Uterus (tissue), 4 donors: ENCODE data around the gene SLC6A1. TPM values are rescaled to one million over a fixed set of nuclear protein-coding genes. Genes with fewer than 3 reads are reported as not detected.

Experiments
- DNase-seq, 2 donors: peaks; one replicate each; pipeline ENCODE4 v3.0.0-alpha.2; 2019 to 2020
- H3K27ac ChIP-seq, 2 donors: fragments of 200-600 bp; sonication (generic); 1 replicate in 1 of 2; 2 replicates in 1 of 2; pipeline ENCODE4 v1.5.1; 2016 to 2018
- H3K27me3 ChIP-seq, 2 donors: fragments of 200-600 bp; sonication (generic); one replicate each; pipeline ENCODE4 v1.5.1; 2018 to 2019; ENCODE audit warnings: control low read depth in 1 of 2
- H3K36me3 ChIP-seq, 2 donors: fragments of 200-600 bp; sonication (generic); one replicate each; pipeline ENCODE4 v1.5.1; 2019; ENCODE audit warnings: control low read depth in 1 of 2
- H3K4me1 ChIP-seq, 2 donors: fragments of 200-600 bp; sonication (generic); one replicate each; pipeline ENCODE4 v1.5.1; 2018 to 2019; ENCODE audit warnings: control low read depth in 1 of 2
- H3K4me3 ChIP-seq, 2 donors: fragments of 200-600 bp; sonication (generic); 1 replicate in 1 of 2; 2 replicates in 1 of 2; pipeline ENCODE4 v1.5.1; 2018 to 2019; ENCODE audit warnings: mild to moderate bottlenecking in 1 of 2
- H3K9me3 ChIP-seq, 2 donors: fragments of 200-600 bp; sonication (generic); one replicate each; pipeline ENCODE4 v1.5.1; 2019; ENCODE audit warnings: control low read depth in 1 of 2
- POLR2A ChIP-seq, 2 donors: fragments of 450-650 bp; IDR thresholded peaks; one replicate each; pipeline ENCODE4 v1.6.1; 2016; ENCODE audit warnings: antibody characterized with exemption in 2 of 2, mild to moderate bottlenecking in 1 of 2, moderate library complexity in 1 of 2
- intact Hi-C: fragments of 100-400 bp; cut with DNase I; formaldehyde crosslinking; loops from one replicate; pipeline ENCODE4 v1.15.1; 2023; ENCODE audit warnings: low total_unique reads
- total RNA-seq, 4 donors: library from RNA; depleted of rRNA in 3 of 4; stranded (reverse); fragments of >200 nt in 3 of 4; gene quantifications; one replicate each; pipeline versions ENCODE4 v1.1.0 to v1.2.4, GENCODE V29; 2014 to 2023
- TF ChIP-seq, protein P1 (sequence below), 4 experiments: fragments of 200-600 bp in 2 of 4; fragments of 450-650 bp in 2 of 4; sonication (generic) in 2 of 4; IDR thresholded peaks; one replicate each; pipeline ENCODE4 v1.5.1; 2016 to 2019; ENCODE audit warnings: antibody characterized with exemption in 4 of 4, mild to moderate bottlenecking in 2 of 4, moderate library complexity in 1 of 4
- donor health status: DM: yes; HTN: yes; CAD: no.

Gene SLC6A1
- total RNA-seq, 4 donors from 2014 or later: under 0.01 to 5.0 (median 1.6) TPM

DNA sequence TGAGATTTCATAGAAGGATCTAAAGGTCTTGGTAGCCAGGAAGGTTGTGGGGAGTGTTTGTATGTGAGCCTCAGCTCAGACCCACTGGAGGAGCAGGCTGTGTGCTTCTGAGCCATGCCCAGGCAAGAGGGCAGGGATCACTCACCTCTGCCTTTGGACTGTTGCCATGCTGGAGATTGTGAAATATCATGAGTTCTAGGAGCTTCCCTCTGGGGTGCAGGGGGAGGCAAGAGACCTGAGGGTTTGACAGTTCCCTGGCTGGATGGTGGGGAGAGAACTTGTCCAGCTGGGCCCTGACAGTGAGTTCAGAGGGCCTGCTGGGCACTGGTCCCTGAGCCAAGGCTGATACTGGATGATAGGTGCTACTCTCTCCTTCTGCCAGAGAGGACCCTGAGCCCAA lies 6.0 kb downstream of the SLC6A1 start:
- Histone ChIP-seq H3K4me3 (no peak overlapping the region), H3K27me3 (peaks cover 0 to under 1% of the 10 kb centered on the region in 2 donors), H3K9me3 (no peaks in the 10 kb centered on the region), H3K4me1 (no peaks in the 10 kb centered on the region), H3K27ac (no peak overlapping the region), H3K36me3 (no peaks in the 10 kb centered on the region)
- no peak for DNase-seq
- TF ChIP-seq POLR2A (IDR thresholded peaks at IDR 0.05): no peak
- TF ChIP-seq, protein P1, sequence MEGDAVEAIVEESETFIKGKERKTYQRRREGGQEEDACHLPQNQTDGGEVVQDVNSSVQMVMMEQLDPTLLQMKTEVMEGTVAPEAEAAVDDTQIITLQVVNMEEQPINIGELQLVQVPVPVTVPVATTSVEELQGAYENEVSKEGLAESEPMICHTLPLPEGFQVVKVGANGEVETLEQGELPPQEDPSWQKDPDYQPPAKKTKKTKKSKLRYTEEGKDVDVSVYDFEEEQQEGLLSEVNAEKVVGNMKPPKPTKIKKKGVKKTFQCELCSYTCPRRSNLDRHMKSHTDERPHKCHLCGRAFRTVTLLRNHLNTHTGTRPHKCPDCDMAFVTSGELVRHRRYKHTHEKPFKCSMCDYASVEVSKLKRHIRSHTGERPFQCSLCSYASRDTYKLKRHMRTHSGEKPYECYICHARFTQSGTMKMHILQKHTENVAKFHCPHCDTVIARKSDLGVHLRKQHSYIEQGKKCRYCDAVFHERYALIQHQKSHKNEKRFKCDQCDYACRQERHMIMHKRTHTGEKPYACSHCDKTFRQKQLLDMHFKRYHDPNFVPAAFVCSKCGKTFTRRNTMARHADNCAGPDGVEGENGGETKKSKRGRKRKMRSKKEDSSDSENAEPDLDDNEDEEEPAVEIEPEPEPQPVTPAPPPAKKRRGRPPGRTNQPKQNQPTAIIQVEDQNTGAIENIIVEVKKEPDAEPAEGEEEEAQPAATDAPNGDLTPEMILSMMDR (IDR thresholded peaks at IDR 0.05): no peak
- intact Hi-C loops: no loop called here

DNA sequence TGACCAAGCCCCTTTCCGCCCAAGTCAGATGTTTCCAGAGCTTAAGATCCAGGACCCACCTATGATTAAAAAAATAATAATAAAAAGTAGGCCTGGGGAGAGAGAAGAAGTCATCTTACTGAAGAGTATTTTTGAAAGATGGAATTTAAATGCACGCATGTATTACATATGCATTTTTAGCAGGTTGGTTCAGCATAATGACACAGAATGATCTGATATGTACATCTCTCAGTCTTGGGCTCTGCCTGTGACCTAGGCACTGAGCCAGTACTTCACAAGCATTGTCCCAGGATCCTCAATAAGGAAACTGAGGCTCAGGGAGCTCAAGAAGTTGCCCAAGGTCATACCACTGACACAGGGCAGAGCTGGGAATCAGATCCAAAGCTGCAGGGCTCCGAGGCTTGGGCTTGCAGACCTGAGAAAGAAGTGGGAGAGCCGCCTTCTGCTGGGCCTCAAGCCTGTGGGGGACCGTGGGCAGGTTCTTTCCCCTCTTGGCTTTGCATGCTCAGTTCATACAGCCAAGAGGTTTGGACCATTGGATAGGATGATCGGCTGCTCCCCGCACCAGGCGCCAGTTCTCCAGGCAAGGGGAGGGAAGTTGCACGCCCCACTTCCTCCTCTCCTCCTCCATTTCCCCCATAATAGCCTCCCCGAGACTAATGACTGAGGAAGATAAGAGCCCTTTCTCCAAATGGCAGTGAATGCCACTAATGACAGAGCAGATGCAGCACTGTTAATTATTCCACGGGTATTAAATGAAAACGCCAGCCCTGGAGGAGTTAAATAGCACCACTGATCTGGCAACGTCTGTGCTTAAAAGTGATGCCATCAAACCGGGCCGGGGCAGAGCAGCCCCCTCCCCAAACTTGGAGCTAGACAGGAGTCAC lies 6.9 kb downstream of the SLC6A1 start:
- Histone ChIP-seq H3K4me1 (no peaks in the 10 kb centered on the region), H3K4me3 (no peak overlapping the region), H3K9me3 (no peaks in the 10 kb centered on the region), H3K36me3 (no peaks in the 10 kb centered on the region), H3K27me3 (no peaks in the 10 kb centered on the region), H3K27ac (no peak overlapping the region)
- TF ChIP-seq POLR2A (IDR thresholded peaks at IDR 0.05): no peak
- TF ChIP-seq, protein P1 (IDR thresholded peaks at IDR 0.05): no peak
- intact Hi-C loops: loop anchor here (5.0 kb wide), 1 partner anchor 333 kb away; no protein-coding TSS in a partner anchor
- DNase-seq: no peak

DNA sequence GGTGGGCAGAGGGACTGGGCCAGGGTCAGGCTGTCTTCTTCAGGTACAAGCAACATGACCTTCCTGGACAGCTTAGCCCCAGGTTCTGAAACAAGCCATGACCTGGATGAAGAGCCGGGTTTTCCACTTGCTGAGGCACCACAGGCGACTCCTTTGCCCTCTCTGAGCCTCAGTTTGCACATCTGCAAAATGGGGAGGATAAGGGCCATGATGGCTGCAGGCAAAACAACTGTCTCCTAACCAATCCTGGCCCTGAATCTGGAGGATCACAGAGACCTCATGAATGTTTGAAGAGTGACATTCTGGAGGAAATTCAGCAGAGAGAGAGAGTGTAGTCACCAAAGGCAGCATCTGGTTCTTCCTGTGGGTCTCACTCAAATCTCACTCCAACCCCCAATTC lies 8.0 kb downstream of the SLC6A1 start:
- intact Hi-C loops: loop anchor here (5.0 kb wide), 1 partner anchor 332 kb away; no protein-coding TSS in a partner anchor
- DNase-seq: no peak
- no peak for TF ChIP-seq POLR2A (IDR thresholded peaks at IDR 0.05)
- TF ChIP-seq, protein P1 (IDR thresholded peaks at IDR 0.05): no peak
- no peaks in the 10 kb centered on the region for H3K36me3 ChIP-seq
- H3K27me3 ChIP-seq: no peaks in the 10 kb centered on the region
- H3K9me3 ChIP-seq: no peaks in the 10 kb centered on the region
- H3K4me3 ChIP-seq: no peak overlapping the region
- H3K27ac ChIP-seq: no peak overlapping the region
- no peaks in the 10 kb centered on the region for H3K4me1 ChIP-seq

DNA sequence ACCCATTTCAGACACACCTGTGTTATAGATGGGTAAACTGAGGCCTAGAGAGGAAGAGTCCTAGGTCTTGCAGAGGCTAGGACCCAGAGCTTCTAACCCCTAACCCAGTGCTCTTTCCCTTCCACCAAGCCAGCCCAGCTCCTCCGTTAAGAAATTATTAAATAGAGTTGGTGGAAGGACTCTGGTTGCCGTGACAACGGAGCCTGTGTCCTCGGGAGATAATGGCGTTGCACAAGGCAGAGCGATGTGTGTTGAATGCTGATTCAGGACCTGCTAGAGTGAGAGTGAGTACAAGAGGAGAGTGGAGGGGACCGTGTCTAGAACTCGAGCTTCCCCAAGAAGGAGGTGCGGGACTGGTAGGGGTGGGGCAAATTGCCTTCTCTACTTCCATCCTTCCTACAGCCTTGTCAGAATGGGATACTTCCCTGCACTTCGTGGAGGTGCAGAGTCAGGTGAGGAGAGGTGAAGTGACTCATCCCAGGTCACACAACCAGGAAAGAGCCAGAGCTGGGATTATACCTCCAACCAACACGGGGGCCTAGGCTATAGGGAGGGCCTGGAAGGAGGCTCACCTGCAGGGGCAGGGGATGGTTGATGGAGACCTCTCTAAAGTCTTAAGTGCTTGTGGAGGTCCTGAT lies 8.6 kb downstream of the SLC6A1 start:
- DNase-seq: no peak
- intact Hi-C loops: loop anchor here (5.0 kb wide), 1 partner anchor 331 kb away; no protein-coding TSS in a partner anchor
- no peak for TF ChIP-seq POLR2A (IDR thresholded peaks at IDR 0.05)
- TF ChIP-seq, protein P1 (IDR thresholded peaks at IDR 0.05): no peak
- Histone ChIP-seq H3K9me3 (no peaks in the 10 kb centered on the region), H3K4me1 (no peaks in the 10 kb centered on the region), H3K36me3 (no peaks in the 10 kb centered on the region), H3K27me3 (no peaks in the 10 kb centered on the region), H3K27ac (no peak overlapping the region), H3K4me3 (no peak overlapping the region)

DNA sequence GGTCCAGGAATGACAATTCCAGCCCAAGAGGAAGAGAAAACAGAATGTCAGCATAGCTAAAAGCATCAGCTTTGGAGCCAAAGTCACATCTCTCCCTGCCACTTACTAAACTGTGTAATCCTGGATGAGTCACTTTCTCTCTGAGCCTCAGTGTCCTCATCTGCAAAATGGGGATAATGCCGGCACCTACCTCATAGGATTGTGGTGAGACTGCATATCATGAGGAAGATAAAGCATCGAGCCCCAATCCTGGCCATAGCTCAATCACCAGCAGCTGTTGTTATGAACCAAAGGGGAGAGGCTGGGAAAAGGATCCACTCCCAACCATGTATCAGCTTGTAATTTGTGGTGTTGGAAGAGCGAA lies 9.1 kb downstream of the SLC6A1 start:
- TF ChIP-seq POLR2A (IDR thresholded peaks at IDR 0.05): no peak
- TF ChIP-seq, protein P1 (IDR thresholded peaks at IDR 0.05): no peak
- intact Hi-C loops: loop anchor here (5.0 kb wide), 1 partner anchor 331 kb away; no protein-coding TSS in a partner anchor
- Histone ChIP-seq H3K4me3 (no peak overlapping the region), H3K4me1 (no peaks in the 10 kb centered on the region), H3K27me3 (no peaks in the 10 kb centered on the region), H3K36me3 (no peaks in the 10 kb centered on the region), H3K27ac (no peak overlapping the region), H3K9me3 (no peaks in the 10 kb centered on the region)
- no peak for DNase-seq
